T-helper 2 cell treated with Interferon-gamma antibody and Interleukin-4, amounts not matched to agents 5 μg/mL and 100 μg/mL, for 36 hours (primary cell): ENCODE measurements around the gene SEPTIN5.
A peak's percentile ranks its signal among the peaks of the same experiment; 100 is the strongest.

Experiments used
- DNase-seq: peaks from one replicate; pipeline ENCODE4 v3.0.0; 2021; ENCODE audit warnings: low spot score
- H3K27ac Mint-ChIP-seq: one replicate; pipeline ENCODE4 v1.8.0; 2021; ENCODE audit warnings: mild to moderate bottlenecking, mixed read lengths
- H3K27me3 Mint-ChIP-seq: one replicate; pipeline ENCODE4 v1.8.0; 2021; ENCODE audit warnings: low read depth, mixed read lengths
- H3K36me3 Mint-ChIP-seq: one replicate; pipeline ENCODE4 v1.8.0; 2021; ENCODE audit warnings: low read depth, mixed read lengths
- H3K4me1 Mint-ChIP-seq: one replicate; pipeline ENCODE4 v1.8.0; 2021; ENCODE audit warnings: low read depth, mixed read lengths
- H3K4me3 Mint-ChIP-seq: one replicate; pipeline ENCODE4 v1.8.0; 2022; ENCODE audit warnings: mild to moderate bottlenecking, moderate library complexity, mixed read lengths
- H3K9me3 Mint-ChIP-seq: one replicate; pipeline ENCODE4 v1.8.0; 2021; ENCODE audit warnings: mixed read lengths

SEPTIN5 gene

GRCh38 chr22:19714312-19715187 lies at the start of gene SEPTIN5:
TSS of gene SEPTIN5 (plus strand) at chr22:19714503. CDS start at chr22:19714589, 86 bp downstream.
- Mint-ChIP-seq H3K27me3 (peaks cover 26% of the 10 kb centered on the region), H3K27ac (no peak within 1 kb of the TSS), H3K36me3 (no peaks in the 10 kb centered on the region), H3K4me1 (peaks cover 2% of the 10 kb centered on the region), H3K9me3 (no peaks in the 10 kb centered on the region), H3K4me3 (peak within 1 kb of the TSS; percentile 62)
- no peak for DNase-seq

GRCh38 chr22:19664951-19665783 lies 49.1 kb upstream of the SEPTIN5 start:
- Mint-ChIP-seq H3K9me3 (no peaks in the 10 kb centered on the region), H3K4me3 (no peak overlapping the region), H3K36me3 (no peaks in the 10 kb centered on the region), H3K4me1 (no peaks in the 10 kb centered on the region), H3K27ac (no peak overlapping the region), H3K27me3 (peaks cover 2% of the 10 kb centered on the region)
- DNase-seq: no peak

GRCh38 chr22:19665784-19666672 lies 48.3 kb upstream of the SEPTIN5 start:
- Mint-ChIP-seq H3K4me1 (no peaks in the 10 kb centered on the region), H3K36me3 (no peaks in the 10 kb centered on the region), H3K9me3 (no peaks in the 10 kb centered on the region), H3K27ac (no peak overlapping the region), H3K27me3 (peaks cover 4% of the 10 kb centered on the region), H3K4me3 (no peak overlapping the region)
- DNase-seq: no peak

GRCh38 chr22:19666673-19667593 lies 47.4 kb upstream of the SEPTIN5 start:
- no peak overlapping the region for H3K27ac Mint-ChIP-seq
- no peaks in the 10 kb centered on the region for H3K9me3 Mint-ChIP-seq
- H3K36me3 Mint-ChIP-seq: no peaks in the 10 kb centered on the region
- no peak overlapping the region for H3K4me3 Mint-ChIP-seq
- no peak for DNase-seq
- peaks cover 7% of the 10 kb centered on the region for H3K27me3 Mint-ChIP-seq
- no peaks in the 10 kb centered on the region for H3K4me1 Mint-ChIP-seq

GRCh38 chr22:19667872-19668740 lies 46.2 kb upstream of the SEPTIN5 start:
- H3K27ac Mint-ChIP-seq: no peak overlapping the region
- H3K4me3 Mint-ChIP-seq: no peak overlapping the region
- no peaks in the 10 kb centered on the region for H3K9me3 Mint-ChIP-seq
- DNase-seq: no peak
- peaks cover 7% of the 10 kb centered on the region for H3K27me3 Mint-ChIP-seq
- H3K36me3 Mint-ChIP-seq: no peaks in the 10 kb centered on the region
- H3K4me1 Mint-ChIP-seq: no peaks in the 10 kb centered on the region

GRCh38 chr22:19668748-19669147 lies 45.6 kb upstream of the SEPTIN5 start:
- Mint-ChIP-seq H3K27ac (no peak overlapping the region), H3K27me3 (peaks cover 7% of the 10 kb centered on the region), H3K4me1 (no peaks in the 10 kb centered on the region), H3K9me3 (no peaks in the 10 kb centered on the region), H3K36me3 (no peaks in the 10 kb centered on the region), H3K4me3 (no peak overlapping the region)
- DNase-seq: no peak

GRCh38 chr22:19669570-19669969 lies 44.7 kb upstream of the SEPTIN5 start:
- peaks cover 5% of the 10 kb centered on the region for H3K27me3 Mint-ChIP-seq
- H3K36me3 Mint-ChIP-seq: no peaks in the 10 kb centered on the region
- DNase-seq: no peak
- H3K27ac Mint-ChIP-seq: no peak overlapping the region
- no peak overlapping the region for H3K4me3 Mint-ChIP-seq
- no peaks in the 10 kb centered on the region for H3K4me1 Mint-ChIP-seq
- no peaks in the 10 kb centered on the region for H3K9me3 Mint-ChIP-seq

- Mint-ChIP-seq H3K4me1 (no peaks in the 10 kb centered on the region), H3K27ac (no peak overlapping the region)
Observed at GRCh38 chr22:19671316-19671715, 43.0 kb upstream of the SEPTIN5 start.

GRCh38 chr22:19672054-19672776 lies 42.1 kb upstream of the SEPTIN5 start:
- Mint-ChIP-seq H3K9me3 (no peaks in the 10 kb centered on the region), H3K4me3 (no peak overlapping the region), H3K4me1 (no peaks in the 10 kb centered on the region), H3K27ac (no peak overlapping the region), H3K27me3 (peaks cover 5% of the 10 kb centered on the region), H3K36me3 (no peaks in the 10 kb centered on the region)
- no peak for DNase-seq

More at GRCh38 chr22:19671316-19671715, 43.0 kb upstream of the SEPTIN5 start:
- Mint-ChIP-seq H3K9me3 (no peaks in the 10 kb centered on the region), H3K27me3 (peaks cover 5% of the 10 kb centered on the region), H3K36me3 (no peaks in the 10 kb centered on the region), H3K4me3 (no peak overlapping the region)
- DNase-seq: no peak

GRCh38 chr22:19673660-19674059 lies 40.6 kb upstream of the SEPTIN5 start:
- Mint-ChIP-seq H3K9me3 (no peaks in the 10 kb centered on the region), H3K36me3 (no peaks in the 10 kb centered on the region), H3K27ac (no peak overlapping the region), H3K4me1 (no peaks in the 10 kb centered on the region), H3K4me3 (no peak overlapping the region), H3K27me3 (peaks cover 5% of the 10 kb centered on the region)
- DNase-seq: no peak

GRCh38 chr22:19674129-19674928 lies 40.0 kb upstream of the SEPTIN5 start:
- Mint-ChIP-seq H3K36me3 (no peaks in the 10 kb centered on the region), H3K4me1 (no peaks in the 10 kb centered on the region), H3K27ac (no peak overlapping the region), H3K27me3 (peaks cover 5% of the 10 kb centered on the region), H3K4me3 (no peak overlapping the region), H3K9me3 (no peaks in the 10 kb centered on the region)
- no peak for DNase-seq
